Measurements from ENCODE around the gene CTDSP2. TPM values are rescaled to one million over a fixed set of nuclear protein-coding genes. Genes with fewer than 3 reads are reported as not detected.

CTDSP2 gene
- total and polyA plus RNA-seq, 2 of the 8 experiments (the other 6 are each of a cell fraction or from before 2014, with no cell fraction given) = 71.3 to 91.7 TPM

- CTCF ChIA-PET (ENCODE audit: partially characterized antibody) = interaction anchor here (0.6 to 10.4 kb wide), 17 partner anchors 10 to 167 kb away, joined by 3 to 146 read pairs (median 4); partner anchors contain the start of genes CTDSP2 and TSFM
- Histone ChIP-seq H3K4me2 (ENCODE audit: insufficient read depth in 1 of 2, low read depth in 2 of 2, low read length in 2 of 2) (no peak overlapping the region), H2BK5ac (ENCODE audit: low read depth, low read length) (no peak overlapping the region), H3K79me1 (ENCODE audit: low read depth, low read length) (no peaks in the 10 kb centered on the region), H4K20me1 (replicated peaks in 1 of 2; ENCODE audit: control insufficient read depth in 1 of 2, insufficient read depth in 2 of 2, low read length in 2 of 2) (peaks cover 0 to 2% of the 10 kb centered on the region in 2 experiments), H3K23ac (ENCODE audit: insufficient read length) (no peak overlapping the region), H3K9me3 (ENCODE audit: insufficient read depth in 2 of 2, low read depth in 1 of 2, low read length in 1 of 2) (no peaks in the 10 kb centered on the region), H2BK12ac (ENCODE audit: low read depth, low read length) (no peak overlapping the region), H2AK5ac (ENCODE audit: low read depth, low read length) (0 out of 2 replicates have a peak overlapping the region, but pooled peaks have one; percentile 26), H3K36me3 (ENCODE audit: control insufficient read depth in 2 of 4, insufficient read depth in 4 of 4, low read length in 3 of 4) (0 out of 8 replicates have a peak, but pooled peaks cover 0 to 3% (median 0%) of the 10 kb centered on the region in 4 experiments), H3K9ac (replicated peaks in 1 of 4; ENCODE audit: extremely low read depth in 1 of 4, low read depth in 3 of 4, low read length in 3 of 4) (0 out of 7 replicates have a peak overlapping the region, but pooled peaks of 1 of the 4 experiments have one; percentile 14), H3K4ac (replicated peaks; ENCODE audit: insufficient read length, low read depth, low read length) (no peak overlapping the region), H4K5ac (ENCODE audit: insufficient read length, low read depth, low read length) (no peak overlapping the region), H2AFZ (ENCODE audit: low read length) (no peak overlapping the region), H3K4me1 (replicated peaks in 1 of 4; ENCODE audit: control insufficient read depth in 3 of 4, insufficient read depth in 4 of 4, low read length in 3 of 4) (no peaks in the 10 kb centered on the region), H4K8ac (ENCODE audit: extremely low read depth, insufficient read depth, low read length) (no peak overlapping the region), H2BK15ac (ENCODE audit: low read length) (no peak overlapping the region), H3K14ac (ENCODE audit: insufficient read length) (no peak overlapping the region), H3K56ac (replicated peaks; ENCODE audit: insufficient read length, low read depth, low read length) (no peak overlapping the region), H3K4me3 (ENCODE audit: extremely low read depth in 1 of 4, insufficient read depth in 2 of 4, low read depth in 3 of 4, low read length in 4 of 4) (no peak overlapping the region), H3K18ac (ENCODE audit: extremely low read depth, low read length) (no peak overlapping the region), H3K23me2 (ENCODE audit: low read depth, low read length) (no peaks in the 10 kb centered on the region), H3K27me3 (replicated peaks in 1 of 4; ENCODE audit: control insufficient read depth in 3 of 4, extremely low read depth in 1 of 4, insufficient read depth in 3 of 4, low read length in 3 of 4) (no peaks in the 10 kb centered on the region), H4K91ac (replicated peaks; ENCODE audit: insufficient read length, low read length) (no peak overlapping the region), H3K27ac (ENCODE audit: low read depth, low read length) (no peak overlapping the region), H2BK20ac (ENCODE audit: low read length) (no peak overlapping the region), H2BK120ac (replicated peaks; ENCODE audit: low read depth, low read length) (no peak overlapping the region), H3K79me2 (ENCODE audit: control insufficient read depth in 1 of 2, insufficient read depth in 2 of 2, low read length in 2 of 2) (no peaks in the 10 kb centered on the region)
- POLR2A ChIA-PET (ENCODE audit: partially characterized antibody) = interaction anchor here (1.0 to 9.6 kb wide), 12 partner anchors 9 to 62 kb away, joined by 3 to 71 read pairs (median 6); partner anchors contain the start of genes CTDSP2, EEF1AKMT3, METTL1 and TSFM
- 89% methylated on average over 3 of the region's 3 CpGs; no CpG with 5 or more reads in 1 of the 2 experiments for WGBS, 2 experiments (ENCODE audit: extremely low coverage in 1 of 2, insufficient coverage in 1 of 2, insufficient read length in 1 of 2, insufficient replicate concordance in 2 of 2, low coverage in 1 of 2, low lambda C conversion rate in 2 of 2, missing lambda C conversion rate in 1 of 2)
- FAIRE-seq (no peak), DNase-seq (ENCODE audit: low read depth in 1 of 2, low spot score in 2 of 2) (no peak)
- TF ChIP-seq NANOG (IDR thresholded peaks at IDR 0.05; ENCODE audit: insufficient read depth, low read depth, low read length, poor library complexity, severe bottlenecking) (no peak), YY1 (IDR thresholded peaks at IDR 0.05; ENCODE audit: low read depth, low read length) (no peak)
Observed at GRCh38 chr12:57816001-57816854, 30.3 kb downstream of the CTDSP2 start.

Data from H1 (cell line).